Spleen (tissue), 11 donors: Measurements from ENCODE around the gene TENM4. TPM values are rescaled to one million over a fixed set of nuclear protein-coding genes. Genes with fewer than 3 reads are reported as not detected.

Experiments used
- DNase-seq: peaks from one replicate; pipeline ENCODE4 v3.0.0-alpha.2; 2020
- H3K27ac ChIP-seq, 8 donors: fragments of 200-600 bp; sonication (generic) in 7 of 8; 1 replicate in 4 of 8; 2 replicates in 4 of 8; pipeline versions ENCODE4 v1.5.0 to v1.8.0; 2016 to 2021; ENCODE audit warnings: inconsistent platforms in 4 of 8, mild to moderate bottlenecking in 4 of 8, moderate library complexity in 1 of 8
- H3K27me3 ChIP-seq, 7 donors: fragments of 200-600 bp; sonication (generic) in 6 of 7; replicated peaks in 1 of 7; 1 replicate in 4 of 7; 2 replicates in 3 of 7; pipeline versions ENCODE4 v1.5.0 to v1.8.0; 2016 to 2021; ENCODE audit warnings: inconsistent platforms in 3 of 7, mild to moderate bottlenecking in 1 of 7
- H3K36me3 ChIP-seq, 6 donors: fragments of 200-600 bp; sonication (generic) in 5 of 6; 1 replicate in 4 of 6; 2 replicates in 2 of 6; pipeline versions ENCODE4 v1.5.0 to v1.8.0; 2016 to 2021; ENCODE audit warnings: inconsistent platforms in 2 of 6
- H3K4me1 ChIP-seq, 6 donors: fragments of 200-600 bp; sonication (generic) in 5 of 6; 1 replicate in 3 of 6; 2 replicates in 3 of 6; pipeline versions ENCODE4 v1.5.0 to v1.8.0; 2016 to 2021; ENCODE audit warnings: inconsistent platforms in 3 of 6
- H3K4me3 ChIP-seq, 8 donors: fragments of 200-600 bp; sonication (generic) in 7 of 8; 1 replicate in 4 of 8; 2 replicates in 4 of 8; pipeline versions ENCODE4 v1.5.0 to v1.8.0; 2016 to 2021; ENCODE audit warnings: inconsistent platforms in 4 of 8, mild to moderate bottlenecking in 4 of 8, moderate library complexity in 2 of 8
- H3K9me3 ChIP-seq, 8 donors: fragments of 200-600 bp; sonication (generic) in 7 of 8; 1 replicate in 4 of 8; 2 replicates in 4 of 8; pipeline versions ENCODE4 v1.5.0 to v1.8.0; 2016 to 2021; ENCODE audit warnings: inconsistent platforms in 4 of 8
- CTCF ChIP-seq, 11 experiments: fragments of 200-600 bp in 7 of 11; fragments of 450-650 bp in 4 of 11; sonication (generic) in 4 of 11; IDR thresholded peaks in 8 of 11; conservative IDR thresholded peaks in 3 of 11; 1 replicate in 7 of 11; 2 replicates in 4 of 11; pipeline versions ENCODE4 v1.4.0 to v1.8.0; 2016 to 2021; ENCODE audit warnings: antibody characterized with exemption in 11 of 11, inconsistent platforms in 4 of 11, mild to moderate bottlenecking in 1 of 11
- POLR2A ChIP-seq, 3 donors: fragments of 450-650 bp; IDR thresholded peaks; one replicate each; pipeline ENCODE4 v1.5.1; 2017; ENCODE audit warnings: antibody characterized with exemption in 3 of 3, mild to moderate bottlenecking in 1 of 3
- POLR2AphosphoS5 ChIP-seq, 3 donors: sonication (generic); formaldehyde crosslinking; IDR thresholded peaks; one replicate each; pipeline ENCODE4 v1.5.1; 2017; ENCODE audit warnings: antibody characterized with exemption in 3 of 3
- WGBS, 5 donors: extraction: QIAGEN DNeasy Blood & Tissue Kit in 3 of 5; methylation state at CpG; one replicate each; pipeline versions ENCODE4 v1.1.5 to v1.1.7; 2013 to 2018; 5-methylcytosine and 5-hydroxymethylcytosine counted together
- intact Hi-C: fragments of 100-400 bp; cut with DNase I; formaldehyde crosslinking; loops from one replicate; pipeline ENCODE4 v1.15.0; 2023; ENCODE audit warnings: low total_unique reads
- polyA plus RNA-seq, 3 donors: library from polyadenylated mRNA; stranded (reverse); fragments of 200-250 nt; gene quantifications; one replicate each; pipeline ENCODE4 v1.2.1, GENCODE V29; 2013
- total RNA-seq, 7 donors: library from RNA; depleted of rRNA in 3 of 7; stranded (reverse); fragments of >200 nt in 3 of 7; fragmentation: NEBNext Ultra II Directional in 4 of 7; extraction: Animal tissue kit (Norgen Biotek cat#: 25700) in 4 of 7; gene quantifications; one replicate each; pipeline versions ENCODE4 v1.1.0 to v1.2.1, GENCODE V29; 2016 to 2021
- donor health status: healthy with polysubstance abuse.
- donor health status: DM: no; HTN: no; CAD: no; lungs with moderate emphysema.
- donor health status: DM: no; HTN: no; CAD: no.
- donor health status: Bipolar disorder and iron deficiency.
- donor health status: healthy.
- donor health status: DM: no; HTN: no; CAD: no.
- donor health status: DM: yes; HTN: yes; CAD: no.

The TENM4 gene
- total and polyA plus RNA-seq, 10 donors = 0.09 to 4.5 (median 1.2) TPM

- 61 to 79% (median 75%) methylated on average over 2 of the region's 2 CpGs for WGBS, 5 donors
- Histone ChIP-seq H3K4me1 (no peaks in the 10 kb centered on the region), H3K4me3 (no peak overlapping the region), H3K36me3 (no peaks in the 10 kb centered on the region), H3K27me3 (no peaks in the 10 kb centered on the region), H3K9me3 (peaks cover 0 to 19% (median 11%) of the 10 kb centered on the region in 8 donors), H3K27ac (no peak overlapping the region)
- intact Hi-C loops = no loop called here
- no peak for DNase-seq
- TF ChIP-seq POLR2AphosphoS5 (IDR thresholded peaks at IDR 0.05) (no peak), POLR2A (IDR thresholded peaks at IDR 0.05) (no peak), CTCF (IDR thresholded peaks at IDR 0.05 in 8 of 11, conservative IDR thresholded peaks at IDR 0.05 in 3 of 11) (no peak)
Observed at GRCh38 chr11:79285756-79286155, 155.1 kb downstream of the TENM4 start.

GRCh38 chr11:79276736-79277325, 164.0 kb downstream of the TENM4 start:
- Histone ChIP-seq H3K4me3 (no peak overlapping the region), H3K27me3 (no peaks in the 10 kb centered on the region), H3K27ac (no peak overlapping the region), H3K4me1 (no peaks in the 10 kb centered on the region), H3K36me3 (no peaks in the 10 kb centered on the region), H3K9me3 (no peaks in the 10 kb centered on the region)
- TF ChIP-seq POLR2A (IDR thresholded peaks at IDR 0.05) (no peak), CTCF (IDR thresholded peaks at IDR 0.05 in 8 of 11, conservative IDR thresholded peaks at IDR 0.05 in 3 of 11) (no peak), POLR2AphosphoS5 (IDR thresholded peaks at IDR 0.05) (no peak)
- DNase-seq = no peak
- WGBS, 5 donors = 52 to 60% (median 53%) methylated on average over 2 of the region's 2 CpGs
- intact Hi-C loops = no loop called here

GRCh38 chr11:79274636-79275331, 166.0 kb downstream of the TENM4 start:
- intact Hi-C loops = no loop called here
- 59 to 83% (median 66%) methylated on average over 9 of the region's 9 CpGs for WGBS, 5 donors
- Histone ChIP-seq H3K27me3 (no peaks in the 10 kb centered on the region), H3K4me1 (no peaks in the 10 kb centered on the region), H3K36me3 (no peaks in the 10 kb centered on the region), H3K4me3 (no peak overlapping the region), H3K9me3 (no peaks in the 10 kb centered on the region), H3K27ac (no peak overlapping the region)
- TF ChIP-seq POLR2AphosphoS5 (IDR thresholded peaks at IDR 0.05) (no peak), CTCF (IDR thresholded peaks at IDR 0.05 in 8 of 11, conservative IDR thresholded peaks at IDR 0.05 in 3 of 11) (no peak), POLR2A (IDR thresholded peaks at IDR 0.05) (no peak)
- DNase-seq = no peak

- TF ChIP-seq POLR2A (IDR thresholded peaks at IDR 0.05) (no peak), POLR2AphosphoS5 (IDR thresholded peaks at IDR 0.05) (no peak), CTCF (IDR thresholded peaks at IDR 0.05 in 8 of 11, conservative IDR thresholded peaks at IDR 0.05 in 3 of 11) (no peak)
- intact Hi-C loops = no loop called here
- Histone ChIP-seq H3K9me3 (no peaks in the 10 kb centered on the region), H3K4me1 (no peaks in the 10 kb centered on the region), H3K4me3 (no peak overlapping the region), H3K36me3 (no peaks in the 10 kb centered on the region), H3K27ac (no peak overlapping the region), H3K27me3 (no peaks in the 10 kb centered on the region)
- WGBS, 5 donors = 55 to 71% (median 62%) methylated on average over 3 of the region's 3 CpGs
- no peak for DNase-seq
Observed at GRCh38 chr11:79273781-79274180, 167.0 kb downstream of the TENM4 start.
